GM12891 (cell line): ENCODE results near the gene UPK2.
A peak's percentile ranks its signal among the peaks of the same experiment; 100 is the strongest.
"Not testable (repeated sequence)": the region's sequence is repeated elsewhere in the genome, so short reads cannot be mapped to it uniquely, and the experiment has no call there.

ENCODE experiments used
- DNase-seq: peaks from one replicate; pipeline ENCODE4 v3.0.0; 2011; ENCODE audit warnings: low spot score; ENCODE audit not compliant: insufficient read length
- FAIRE-seq: peaks from 2 replicates; lab custom pipeline; 2011; peaks lifted over from hg19 to GRCh38; lab: Jason Lieb, UNC
- PAX5 ChIP-seq: IDR thresholded peaks from 2 replicates; pipeline ENCODE4 v1.6.1; 2011; ENCODE audit warnings: low read length, moderate library complexity, mild to moderate bottlenecking; ENCODE audit not compliant: insufficient read depth, severe bottlenecking
- POLR2A ChIP-seq: IDR thresholded peaks from 2 replicates; pipeline ENCODE4 v1.6.1; 2011; ENCODE audit warnings: low read depth, low read length, control low read depth
- POLR2AphosphoS5 ChIP-seq: IDR thresholded peaks from 2 replicates; pipeline ENCODE4 v1.6.1; 2011; ENCODE audit warnings: low read depth, low read length, control low read depth
- POU2F2 ChIP-seq: IDR thresholded peaks from 2 replicates; pipeline ENCODE4 v1.6.1; 2011; ENCODE audit warnings: low read depth, mild to moderate bottlenecking, control low read depth, low read length, moderate library complexity
- SPI1 ChIP-seq: IDR thresholded peaks from 2 replicates; pipeline ENCODE4 v1.6.1; 2011; ENCODE audit warnings: low read depth, low read length, control low read depth
- TAF1 ChIP-seq: IDR thresholded peaks from 2 replicates; pipeline ENCODE4 v1.6.1; 2011; ENCODE audit warnings: low read depth, low read length, control low read depth

The UPK2 gene

DNA sequence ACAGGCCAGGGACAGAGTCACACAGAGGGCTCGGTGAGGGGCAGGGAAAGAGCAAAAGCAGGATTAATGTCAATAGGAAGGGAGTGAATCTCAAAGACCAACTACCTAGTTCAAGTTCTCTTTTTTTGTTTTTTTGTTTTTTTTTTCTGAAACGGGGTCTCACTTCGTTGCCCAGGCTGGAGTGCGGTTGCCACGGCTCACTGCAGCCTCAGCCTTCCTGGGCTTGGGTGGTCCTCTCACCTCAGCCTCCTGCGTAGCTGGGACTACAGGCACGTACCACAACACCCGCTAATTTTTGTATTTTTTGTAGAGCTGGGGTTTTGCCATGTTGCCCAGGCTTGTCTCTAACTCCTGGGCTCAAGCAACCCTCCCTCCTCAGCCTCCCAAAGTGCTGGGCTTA lies 20.7 kb upstream of the UPK2 start:
- FAIRE-seq (no peak), DNase-seq (no peak)
- TF ChIP-seq PAX5 = no peak
- TF ChIP-seq POLR2A = no peak
- TF ChIP-seq SPI1 = no peak
- no peak for TF ChIP-seq POU2F2
- no peak for TF ChIP-seq TAF1
- no peak for TF ChIP-seq POLR2AphosphoS5

DNA sequence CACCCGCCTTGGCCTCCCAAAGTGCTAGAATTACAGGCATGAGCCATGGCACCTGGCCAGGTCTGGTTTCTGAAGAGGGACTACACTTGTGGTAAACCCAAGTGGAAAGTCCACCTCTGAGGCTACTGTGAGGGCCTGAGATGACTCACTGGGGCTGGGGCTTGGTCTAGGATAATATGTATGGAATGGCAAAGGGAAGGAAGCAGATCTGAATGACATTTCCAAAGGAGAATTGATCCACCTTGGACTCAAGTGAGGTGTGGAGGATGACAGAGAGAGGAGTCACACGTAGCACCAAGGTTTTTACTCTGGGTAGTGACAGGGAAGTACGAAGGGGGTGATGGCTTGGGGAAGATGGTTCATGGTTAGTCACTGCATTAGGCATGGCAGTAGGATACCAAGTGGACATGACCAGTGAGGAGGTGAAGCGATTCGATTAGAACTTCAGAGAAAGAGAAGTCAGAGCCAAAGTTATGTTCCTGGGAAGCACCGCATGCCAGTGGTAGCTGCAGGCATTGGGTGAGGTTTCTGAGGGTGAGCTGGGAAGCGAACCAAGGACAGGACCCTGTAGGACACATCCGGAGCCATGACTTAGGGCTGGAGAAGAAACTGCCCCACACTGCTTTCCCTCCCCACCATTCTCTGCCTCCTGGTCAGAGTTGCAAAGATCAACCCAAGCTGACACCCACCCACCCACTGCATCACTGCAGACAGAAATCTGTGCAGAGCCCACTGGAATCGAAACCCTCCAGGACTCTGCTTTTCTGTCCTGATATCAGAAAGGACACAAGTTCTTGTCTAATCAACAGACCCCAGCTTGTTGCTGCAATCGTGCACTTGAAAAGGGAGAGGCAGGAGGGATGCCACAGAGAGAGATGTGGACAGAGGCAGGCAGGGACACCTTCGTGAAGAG lies 17.4 kb upstream of the UPK2 start:
- DNase-seq = no peak
- TF ChIP-seq POLR2A (no peak), POU2F2 (no peak), TAF1 (no peak), SPI1 (no peak), POLR2AphosphoS5 (no peak), PAX5 (no peak)
- FAIRE-seq = no peak

DNA sequence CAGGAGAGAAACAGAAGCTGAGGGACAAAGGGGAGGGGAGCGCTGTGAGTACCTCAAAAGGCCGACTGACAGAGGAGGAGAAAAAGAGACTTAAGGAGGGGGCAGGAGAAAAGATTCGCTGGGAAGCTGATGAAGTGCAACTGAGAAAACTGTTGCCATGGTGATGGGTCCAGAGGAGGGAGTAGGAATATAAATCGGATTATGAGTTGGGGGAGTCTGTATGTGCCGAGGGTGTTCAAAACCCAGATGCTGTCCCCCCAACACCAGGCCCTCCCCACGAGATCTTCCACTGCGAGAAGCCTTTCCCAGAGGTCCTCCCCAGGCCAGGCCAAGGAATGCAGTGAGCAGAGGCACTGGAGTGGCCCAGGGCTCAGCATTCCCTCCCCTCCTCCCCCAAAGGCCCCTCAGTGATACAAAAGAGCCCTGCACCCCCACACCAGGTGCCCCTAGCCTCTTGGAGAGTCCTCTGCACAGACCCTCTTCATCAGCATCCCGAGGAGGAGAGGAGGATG lies 16.6 kb upstream of the UPK2 start:
- TF ChIP-seq POLR2AphosphoS5 (no peak), POU2F2 (no peak), PAX5 (no peak), SPI1 (no peak)
- FAIRE-seq (no peak), DNase-seq (no peak)

DNA sequence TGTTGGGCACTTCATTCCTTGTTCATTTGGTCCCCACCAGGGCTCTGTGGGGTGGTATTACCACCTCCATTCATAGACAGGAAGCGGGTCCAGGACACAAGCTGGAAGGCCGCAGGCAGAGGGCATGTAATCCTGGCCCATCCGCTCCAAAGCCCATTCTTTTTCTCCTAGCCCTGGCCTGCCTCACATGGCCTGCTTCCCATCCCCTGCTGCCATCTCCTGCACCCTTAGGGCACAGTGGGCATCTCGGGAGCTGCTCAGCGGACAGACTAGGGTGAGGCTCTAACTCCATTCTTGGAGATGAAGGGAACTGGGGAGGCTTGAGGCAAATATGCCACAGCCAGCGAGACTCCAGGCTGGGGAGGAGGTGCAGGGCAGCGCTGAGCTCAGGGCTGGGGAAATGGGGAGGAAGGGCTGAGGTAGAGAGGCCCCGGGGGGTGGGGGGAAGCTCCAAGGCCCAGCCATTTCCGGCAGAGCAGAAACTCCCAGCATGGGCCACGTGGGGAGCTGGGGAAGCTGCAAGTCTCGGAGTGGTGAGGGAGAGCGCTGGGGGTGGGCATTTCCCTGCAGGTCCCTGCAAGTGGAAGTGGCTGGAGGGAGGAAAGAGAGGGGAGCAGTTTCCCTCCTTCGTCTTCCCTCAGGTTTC lies 16.0 kb upstream of the UPK2 start:
- FAIRE-seq (no peak), DNase-seq (peak; percentile 48)
- TF ChIP-seq POLR2A = no peak
- TF ChIP-seq PAX5 = no peak
- TF ChIP-seq TAF1 = no peak
- TF ChIP-seq SPI1 = peak; percentile 16; the same call in 1 of the 2 replicates
- no peak for TF ChIP-seq POLR2AphosphoS5
- no peak for TF ChIP-seq POU2F2

DNA sequence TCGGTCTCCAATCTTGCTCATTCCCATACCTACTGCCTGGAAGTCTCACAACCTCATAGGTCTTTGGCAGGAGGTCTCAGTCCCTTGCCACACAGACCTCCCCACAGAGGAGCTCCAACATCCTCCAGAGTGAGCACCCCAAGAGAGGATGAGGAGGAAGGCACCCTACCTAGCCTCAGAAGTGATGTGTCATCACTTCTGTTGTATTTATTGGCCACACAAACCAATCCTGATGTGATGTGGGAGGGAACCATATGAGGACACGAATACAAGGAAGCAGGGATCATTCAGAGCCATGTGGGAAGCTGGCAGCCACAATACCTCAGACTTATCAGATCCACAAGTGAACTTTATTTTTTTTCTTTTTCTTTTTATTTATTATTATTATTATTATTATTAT lies 9.0 kb upstream of the UPK2 start:
- DNase-seq = no peak
- FAIRE-seq = no peak
- TF ChIP-seq POLR2AphosphoS5 (no peak), TAF1 (no peak), PAX5 (no peak), SPI1 (no peak), POU2F2 (no peak), POLR2A (no peak)

DNA sequence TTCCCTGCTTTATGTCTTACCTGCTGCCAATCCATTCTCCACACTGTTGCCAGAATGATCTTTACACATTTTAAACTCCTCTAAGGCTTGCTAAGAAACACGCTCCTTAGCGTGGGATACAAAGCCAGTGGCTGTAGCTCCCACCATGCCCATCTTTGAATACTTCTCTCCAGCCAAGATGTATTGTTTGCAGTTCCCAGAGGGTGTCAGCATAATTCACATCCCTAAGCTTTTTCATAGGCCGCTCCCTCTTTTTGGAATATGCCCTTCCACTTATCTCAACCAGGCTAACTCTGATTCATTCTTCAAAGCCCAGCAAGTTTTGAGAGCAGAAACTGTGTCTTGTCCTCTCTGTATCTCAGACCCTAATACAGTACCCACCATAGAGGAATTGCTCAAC lies 8.1 kb upstream of the UPK2 start:
- no peak for FAIRE-seq
- no peak for DNase-seq
- TF ChIP-seq POU2F2 = no peak
- TF ChIP-seq POLR2A = no peak
- TF ChIP-seq POLR2AphosphoS5 = no peak
- TF ChIP-seq SPI1 = no peak
- TF ChIP-seq PAX5 = no peak
- TF ChIP-seq TAF1 = no peak

DNA sequence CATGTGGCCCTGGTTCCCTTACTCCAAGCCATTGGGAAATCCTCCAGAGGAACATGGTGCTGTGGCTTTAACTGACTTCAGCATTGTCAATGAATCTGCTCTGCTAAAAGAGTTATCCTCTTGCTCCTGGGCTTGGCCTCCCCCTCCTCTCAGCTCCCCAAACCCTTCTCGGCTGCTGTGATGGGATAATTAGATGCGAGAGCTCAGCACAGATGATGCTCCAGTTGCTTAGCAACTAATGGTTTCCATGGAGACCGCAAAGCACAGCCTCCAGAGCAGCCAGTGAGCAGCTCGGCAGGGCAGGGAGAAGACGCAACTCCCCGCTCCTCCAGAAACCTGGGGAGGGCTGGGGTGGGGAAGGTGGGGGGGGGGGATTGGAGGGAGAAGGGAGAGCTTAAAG lies 2.8 kb upstream of the UPK2 start:
- DNase-seq (no peak), FAIRE-seq (no peak)
- TF ChIP-seq POLR2AphosphoS5 (no peak), SPI1 (no peak), TAF1 (no peak), POU2F2 (no peak), POLR2A (no peak), PAX5 (no peak)

DNA sequence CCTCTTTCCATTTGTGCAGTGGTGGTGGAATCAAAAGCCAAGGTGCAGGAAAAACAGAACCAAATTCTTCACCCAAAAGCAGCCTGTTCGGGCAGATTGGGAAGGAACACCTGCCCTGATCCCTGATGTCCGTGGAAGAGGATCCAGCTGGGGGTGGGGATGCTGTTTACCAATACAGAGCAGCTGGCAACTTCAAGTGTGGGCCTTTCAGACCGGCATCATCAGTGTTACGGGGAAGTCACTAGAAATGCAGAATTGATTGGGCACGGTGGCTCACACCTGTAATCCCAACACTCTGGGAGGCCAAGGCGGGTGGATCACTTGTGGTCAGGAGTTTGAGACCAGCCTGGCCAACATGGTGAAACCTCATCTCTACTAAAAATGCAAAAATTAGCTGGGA lies 2.1 kb upstream of the UPK2 start:
- not testable (repeated sequence) for FAIRE-seq, DNase-seq

DNA sequence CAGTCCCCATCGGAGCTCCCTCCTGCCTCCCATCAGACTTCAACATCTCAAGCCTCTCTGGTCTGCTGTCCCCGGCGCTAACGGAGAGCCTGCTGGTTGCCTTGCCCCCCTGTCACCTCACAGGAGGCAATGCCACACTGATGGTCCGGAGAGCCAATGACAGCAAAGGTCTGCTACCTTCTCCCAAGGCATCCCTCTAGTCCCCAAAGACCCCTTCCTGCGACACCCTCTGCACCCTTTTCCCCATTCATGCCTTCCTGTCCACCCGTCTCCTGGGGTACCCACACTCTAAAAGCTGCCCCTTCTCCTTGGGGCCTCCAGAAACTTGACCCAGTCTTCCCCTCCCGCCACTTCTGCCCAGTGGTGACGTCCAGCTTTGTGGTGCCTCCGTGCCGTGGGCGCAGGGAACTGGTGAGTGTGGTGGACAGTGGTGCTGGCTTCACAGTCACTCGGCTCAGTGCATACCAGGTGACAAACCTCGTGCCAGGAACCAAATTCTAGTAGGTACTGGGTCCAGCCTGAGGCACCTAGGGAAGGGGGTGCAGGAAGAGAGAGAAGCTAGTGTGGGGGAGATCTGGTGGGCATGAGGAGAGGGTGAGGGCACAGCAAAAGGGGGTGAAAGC lies 860 bp downstream of the UPK2 start:
- TF ChIP-seq POLR2AphosphoS5 (no peak), PAX5 (no peak), TAF1 (no peak), SPI1 (no peak), POU2F2 (no peak)
- DNase-seq (no peak), FAIRE-seq (no peak)
